T-cell (primary cell): Measurements from ENCODE around the gene KCNMA1. TPM values are rescaled to one million over a fixed set of nuclear protein-coding genes. Genes with fewer than 3 reads are reported as not detected.

Source experiments
- ATAC-seq, 4 experiments: fragments of 200-7000 bp in 3 of 4; fragments of 150-1000 bp in 1 of 4; cut with Tn5 transposase; replicated peaks in 1 of 4; 1 replicate in 3 of 4; 2 replicates in 1 of 4; pipeline ENCODE4 v1.10.0; 2021; ENCODE audit warnings: moderate library complexity in 3 of 4, mild to moderate bottlenecking in 2 of 4, moderate number of reproducible peaks in 1 of 4
- CTCF ChIA-PET, 2 donors: fragments of 300-600 bp; sonication (Branson Sonifier 250); formaldehyde crosslinking; loops; one replicate each; lab custom pipeline; 2022; ENCODE audit warnings: antibody characterized with exemption in 2 of 2; lab: Charles Lee
- POLR2A ChIA-PET, 2 donors: fragments of 300-600 bp; sonication (Branson Sonifier 250); formaldehyde crosslinking; loops; one replicate each; lab custom pipeline; 2022; ENCODE audit warnings: antibody characterized with exemption in 2 of 2; lab: Charles Lee
- DNase-seq, 35 experiments: peaks; one replicate each; pipeline versions ENCODE4 v3.0.0 to v3.0.0-alpha.2; 2013 to 2023
- H3K27ac ChIP-seq: one replicate; pipeline ENCODE4 v1.5.1; 2013; ENCODE audit warnings: low read length
- H3K27me3 ChIP-seq, 2 experiments: replicated peaks in 1 of 2; 1 replicate in 1 of 2; 2 replicates in 1 of 2; pipeline versions ENCODE4 v1.6.1 to v1.7.0; 2013; ENCODE audit warnings: low read length in 1 of 2, mixed read lengths in 1 of 2; ENCODE audit not compliant: control insufficient read depth in 2 of 2, insufficient read depth in 2 of 2; ENCODE audit errors: extremely low read depth in 1 of 2
- H3K36me3 ChIP-seq, 2 donors: 1 replicate in 1 of 2; 2 replicates in 1 of 2; pipeline versions ENCODE4 v1.6.1 to v1.7.0; 2013; ENCODE audit warnings: low read length in 1 of 2; ENCODE audit not compliant: control insufficient read depth in 2 of 2, insufficient read depth in 1 of 2; ENCODE audit errors: extremely low read depth in 1 of 2
- H3K4me1 ChIP-seq, 2 experiments: 1 replicate in 1 of 2; 2 replicates in 1 of 2; pipeline versions ENCODE4 v1.6.1 to v1.7.0; 2013; ENCODE audit warnings: low read length in 2 of 2, mixed read lengths in 1 of 2; ENCODE audit not compliant: insufficient read depth in 2 of 2, control insufficient read depth in 1 of 2; ENCODE audit errors: extremely low read depth in 1 of 2
- H3K4me3 ChIP-seq, 2 donors: 1 replicate in 1 of 2; 2 replicates in 1 of 2; pipeline versions ENCODE4 v1.5.1 to v1.7.0; 2013; ENCODE audit warnings: mild to moderate bottlenecking in 2 of 2, low read length in 1 of 2, moderate library complexity in 1 of 2; ENCODE audit not compliant: control insufficient read depth in 1 of 2; ENCODE audit errors: extremely low read depth in 1 of 2
- H3K9me3 ChIP-seq: 2 replicates; pipeline ENCODE4 v1.7.0; 2013
- H3K27ac Mint-ChIP-seq, 2 donors: one replicate each; pipeline ENCODE4 v1.8.0; 2020 to 2021; ENCODE audit warnings: mild to moderate bottlenecking in 2 of 2, mixed read lengths in 2 of 2
- H3K27me3 Mint-ChIP-seq, 2 donors: one replicate each; pipeline ENCODE4 v1.8.0; 2021 to 2022; ENCODE audit warnings: mixed read lengths in 2 of 2
- H3K36me3 Mint-ChIP-seq: one replicate; pipeline ENCODE4 v1.8.0; 2021; ENCODE audit warnings: mixed read lengths
- H3K4me1 Mint-ChIP-seq, 3 donors: one replicate each; pipeline ENCODE4 v1.8.0; 2020 to 2022; ENCODE audit warnings: mixed read lengths in 3 of 3, mild to moderate bottlenecking in 1 of 3
- H3K4me3 Mint-ChIP-seq, 3 donors: one replicate each; pipeline ENCODE4 v1.8.0; 2020 to 2022; ENCODE audit warnings: mild to moderate bottlenecking in 3 of 3, mixed read lengths in 3 of 3, moderate library complexity in 3 of 3
- H3K9me3 Mint-ChIP-seq, 3 donors: one replicate each; pipeline ENCODE4 v1.8.0; 2020 to 2022; ENCODE audit warnings: mixed read lengths in 3 of 3
- WGBS: methylation state at CpG from one replicate; pipeline ENCODE4 v1.1.5; 2013; ENCODE audit warnings: missing lambda C conversion rate; ENCODE audit not compliant: insufficient coverage; 5-methylcytosine and 5-hydroxymethylcytosine counted together
- total RNA-seq, 35 experiments: library from RNA in 6 of 35; stranded (reverse) in 6 of 35; fragments of 120-200 nt in 1 of 35; gene quantifications; one replicate each; pipeline versions ENCODE4 v1.2.1 to v1.2.4 and lab custom pipeline; 2013 to 2026

Gene KCNMA1
- total RNA-seq, 5 donors from 2014 or later (not counting 1 experiment from before 2014, with no cell fraction given) = 0.14 to 1.6 (median 0.60) TPM

DNA sequence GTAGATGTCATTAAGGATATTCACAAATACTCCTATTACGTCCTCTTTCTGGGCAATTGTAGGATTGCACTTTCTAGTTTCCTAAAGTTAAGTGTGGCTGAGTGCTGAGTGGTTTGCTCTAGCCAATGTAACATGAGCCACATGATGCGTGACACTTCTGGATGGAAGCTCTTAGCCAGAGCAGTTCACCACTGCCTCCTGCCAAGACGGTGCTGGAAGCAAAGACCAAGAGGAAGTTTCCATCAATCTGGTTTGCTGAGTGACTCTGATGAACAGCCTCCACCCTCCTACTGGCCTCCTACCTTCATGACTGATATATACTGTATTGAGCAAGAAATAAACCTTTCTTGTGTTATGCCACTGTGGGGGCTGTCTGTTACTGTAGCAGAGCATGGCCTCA is 318.1 kb downstream of the KCNMA1 start:
- no peaks in the 10 kb centered on the region for H3K27me3 ChIP-seq
- no peaks in the 10 kb centered on the region for H3K4me1 ChIP-seq
- no peaks in the 10 kb centered on the region for H3K4me1 Mint-ChIP-seq
- H3K27me3 Mint-ChIP-seq = no peaks in the 10 kb centered on the region
- H3K36me3 ChIP-seq = no peaks in the 10 kb centered on the region
- H3K9me3 ChIP-seq = no peaks in the 10 kb centered on the region
- peaks cover 0 to 4% (median 0%) of the 10 kb centered on the region in 3 donors for H3K9me3 Mint-ChIP-seq
- POLR2A ChIA-PET = no interaction called here
- no peak overlapping the region for H3K4me3 Mint-ChIP-seq
- no peak overlapping the region for H3K27ac ChIP-seq
- no peak for DNase-seq
- CTCF ChIA-PET = no interaction called here
- no peak for ATAC-seq
- no CpG with 5 or more reads among the region's 3 CpGs for WGBS
- no peaks in the 10 kb centered on the region for H3K36me3 Mint-ChIP-seq
- no peak overlapping the region for H3K4me3 ChIP-seq
- no peak overlapping the region for H3K27ac Mint-ChIP-seq

DNA sequence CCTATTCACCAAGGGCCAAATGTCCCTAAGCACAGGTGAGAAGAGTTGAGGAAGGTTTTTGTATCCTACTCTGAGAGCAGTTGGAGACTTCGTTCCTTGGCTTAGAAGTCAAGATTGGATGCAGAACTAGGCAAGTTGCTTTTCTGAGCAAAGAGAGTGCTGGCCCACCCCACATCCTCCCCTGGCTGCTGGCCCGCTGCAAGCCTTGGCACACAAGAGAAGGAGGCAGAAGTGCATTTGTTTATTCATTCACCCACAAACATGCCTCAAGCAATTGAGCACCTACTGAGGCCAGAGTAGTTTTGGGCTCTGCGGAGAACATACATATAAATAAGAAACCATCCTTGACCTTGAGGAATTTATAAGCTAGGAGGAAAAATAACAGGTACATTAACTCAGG is 318.9 kb downstream of the KCNMA1 start:
- ChIA-PET CTCF (no interaction called here), POLR2A (no interaction called here)
- Mint-ChIP-seq H3K27me3 (no peaks in the 10 kb centered on the region), H3K4me3 (no peak overlapping the region), H3K9me3 (peaks cover 0 to 4% (median 0%) of the 10 kb centered on the region in 3 donors), H3K4me1 (no peaks in the 10 kb centered on the region), H3K36me3 (no peaks in the 10 kb centered on the region), H3K27ac (no peak overlapping the region)
- Histone ChIP-seq H3K4me1 (no peaks in the 10 kb centered on the region), H3K27me3 (no peaks in the 10 kb centered on the region), H3K9me3 (no peaks in the 10 kb centered on the region), H3K36me3 (no peaks in the 10 kb centered on the region), H3K4me3 (no peak overlapping the region), H3K27ac (no peak overlapping the region)
- 80% methylated on average over 1 of the region's 3 CpGs for WGBS
- ATAC-seq = no peak
- DNase-seq = no peak

DNA sequence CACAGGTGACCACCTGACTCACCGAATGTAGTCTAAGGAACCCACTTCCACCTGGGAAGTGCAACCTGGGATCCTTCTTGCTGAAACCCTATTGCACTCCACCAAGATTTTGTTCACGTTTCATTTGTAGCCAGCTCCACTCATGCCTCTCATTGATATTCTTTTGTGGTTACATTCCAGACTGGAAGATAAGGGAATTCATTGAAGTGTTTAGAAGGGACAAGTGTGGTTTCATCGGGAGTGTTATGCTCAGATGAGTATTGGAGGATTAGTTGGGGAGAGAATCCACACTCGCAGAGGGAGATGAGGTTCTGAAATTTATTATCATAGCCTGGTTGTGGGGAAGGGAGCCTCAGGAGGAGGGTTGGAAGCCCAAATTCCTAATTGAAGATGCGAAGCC is 320.4 kb downstream of the KCNMA1 start:
- Histone ChIP-seq H3K4me1 (no peaks in the 10 kb centered on the region), H3K27ac (no peak overlapping the region), H3K4me3 (no peak overlapping the region), H3K9me3 (no peaks in the 10 kb centered on the region), H3K27me3 (no peaks in the 10 kb centered on the region), H3K36me3 (no peaks in the 10 kb centered on the region)
- ChIA-PET CTCF (no interaction called here), POLR2A (no interaction called here)
- H3K27me3 Mint-ChIP-seq = no peaks in the 10 kb centered on the region
- no peaks in the 10 kb centered on the region for H3K4me1 Mint-ChIP-seq
- 90% methylated on average over 1 of the region's 5 CpGs for WGBS
- H3K4me3 Mint-ChIP-seq = no peak overlapping the region
- DNase-seq (no peak), ATAC-seq (no peak)
- no peak overlapping the region for H3K27ac Mint-ChIP-seq
- H3K36me3 Mint-ChIP-seq = no peaks in the 10 kb centered on the region
- H3K9me3 Mint-ChIP-seq = peaks cover 0 to 4% (median 0%) of the 10 kb centered on the region in 3 donors

DNA sequence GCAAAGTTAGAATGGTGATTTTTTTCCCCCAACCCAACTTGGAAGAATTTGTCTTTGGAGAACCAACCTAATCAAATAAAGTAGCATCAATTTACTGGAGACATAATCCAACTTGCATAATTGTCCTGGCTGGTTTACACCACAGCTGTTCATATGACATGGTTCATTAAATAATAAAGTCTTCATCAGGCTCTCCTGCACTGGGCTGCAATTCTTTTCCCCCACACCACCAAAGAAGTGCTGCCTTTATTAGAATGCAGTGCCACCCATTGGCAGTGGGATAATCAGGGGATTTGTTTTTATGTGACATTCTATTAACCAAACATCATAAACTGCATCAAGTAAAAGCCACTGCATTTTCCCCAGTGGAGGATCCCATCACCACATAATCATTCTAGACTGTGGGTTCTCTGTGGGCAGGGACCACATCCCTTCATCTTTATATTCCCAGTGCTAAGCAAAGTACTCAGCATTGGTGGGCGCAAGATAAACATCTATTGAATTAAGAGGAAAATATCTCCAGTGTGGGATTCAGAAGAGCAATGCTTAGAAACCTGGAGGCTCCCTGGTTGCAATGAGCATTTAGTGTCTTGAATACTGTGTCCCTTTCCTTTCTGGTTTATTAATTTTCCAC is 322.0 kb downstream of the KCNMA1 start:
- no peak overlapping the region for H3K4me3 ChIP-seq
- no CpG with 5 or more reads among the region's 1 CpG for WGBS

GRCh38 chr10:77313066-77313750 is 324.4 kb downstream of the KCNMA1 start:
- DNase-seq = no peak
- Histone ChIP-seq H3K4me1 (no peaks in the 10 kb centered on the region), H3K27me3 (peaks cover 0 to 3% of the 10 kb centered on the region in 2 experiments), H3K4me3 (no peak overlapping the region), H3K27ac (no peak overlapping the region), H3K36me3 (no peaks in the 10 kb centered on the region), H3K9me3 (no peaks in the 10 kb centered on the region)
- ChIA-PET POLR2A (no interaction called here), CTCF (no interaction called here)
- H3K27ac Mint-ChIP-seq = no peak overlapping the region
- H3K4me3 Mint-ChIP-seq = no peak overlapping the region
- H3K27me3 Mint-ChIP-seq = peaks cover 2 to 7% of the 10 kb centered on the region in 2 donors
- ATAC-seq = no peak
- no peaks in the 10 kb centered on the region for H3K4me1 Mint-ChIP-seq
- 77% methylated on average over 10 of the region's 13 CpGs for WGBS
- H3K9me3 Mint-ChIP-seq = no peaks in the 10 kb centered on the region
- H3K36me3 Mint-ChIP-seq = no peaks in the 10 kb centered on the region

More for the DNA sequence above, 322.0 kb downstream of the KCNMA1 start:
- no peaks in the 10 kb centered on the region for H3K4me1 ChIP-seq
- no peak overlapping the region for H3K27ac Mint-ChIP-seq
- H3K27me3 ChIP-seq = peaks cover 0 to 3% of the 10 kb centered on the region in 2 experiments
- no peaks in the 10 kb centered on the region for H3K36me3 Mint-ChIP-seq
- no peaks in the 10 kb centered on the region for H3K36me3 ChIP-seq
- H3K9me3 ChIP-seq = no peaks in the 10 kb centered on the region
- H3K27ac ChIP-seq = no peak overlapping the region
- H3K4me1 Mint-ChIP-seq = no peaks in the 10 kb centered on the region
- DNase-seq (no peak), ATAC-seq (no peak)
- ChIA-PET POLR2A (no interaction called here), CTCF (no interaction called here)
- no peaks in the 10 kb centered on the region for H3K9me3 Mint-ChIP-seq
- H3K27me3 Mint-ChIP-seq = peaks cover 0 to 4% of the 10 kb centered on the region in 2 donors
- H3K4me3 Mint-ChIP-seq = no peak overlapping the region

- CTCF ChIA-PET = no interaction called here
- Histone ChIP-seq H3K36me3 (no peaks in the 10 kb centered on the region), H3K27ac (no peak overlapping the region), H3K27me3 (peaks cover 0 to 3% of the 10 kb centered on the region in 2 experiments), H3K4me3 (no peak overlapping the region), H3K9me3 (no peaks in the 10 kb centered on the region), H3K4me1 (no peaks in the 10 kb centered on the region)
- ATAC-seq (no peak), DNase-seq (no peak)
- Mint-ChIP-seq H3K4me1 (no peaks in the 10 kb centered on the region), H3K27ac (no peak overlapping the region), H3K36me3 (no peaks in the 10 kb centered on the region), H3K27me3 (peaks cover 2 to 7% of the 10 kb centered on the region in 2 donors), H3K9me3 (peaks cover 0 to 3% (median 0%) of the 10 kb centered on the region in 3 donors), H3K4me3 (no peak overlapping the region)
- no CpG with 5 or more reads among the region's 2 CpGs for WGBS
- POLR2A ChIA-PET = no interaction called here
These were observed 326.4 kb downstream of the KCNMA1 start for GRCh38 chr10:77311186-77311585.
